22Rv1 (cell line): ENCODE measurements around the gene RPA3.

Experiments used
- H3K27ac ChIP-seq: fragments of 450-650 bp; 2 replicates; pipeline ENCODE4 v1.5.1; 2017
- CTCF ChIP-seq: fragments of 450-650 bp; IDR thresholded peaks from 2 replicates; pipeline ENCODE4 v1.5.1; 2017; ENCODE audit warnings: mild to moderate bottlenecking
- ZFX ChIP-seq: fragments of 450-650 bp; IDR thresholded peaks from 2 replicates; pipeline ENCODE4 v1.6.1; 2017; ENCODE audit warnings: antibody characterized with exemption, borderline replicate concordance

Gene RPA3

GRCh38 chr7:7609330-7609729, 109.1 kb downstream of the RPA3 start:
- no peak overlapping the region for H3K27ac ChIP-seq
- TF ChIP-seq CTCF (no peak), ZFX (no peak)

- TF ChIP-seq ZFX = no peak
- no peak for TF ChIP-seq CTCF
- no peak overlapping the region for H3K27ac ChIP-seq
Measured at GRCh38 chr7:7607010-7607409, 111.4 kb downstream of the RPA3 start.

GRCh38 chr7:7596176-7596575, 122.2 kb downstream of the RPA3 start:
- TF ChIP-seq CTCF (no peak), ZFX (no peak)
- no peak overlapping the region for H3K27ac ChIP-seq

- H3K27ac ChIP-seq = no peak overlapping the region
- TF ChIP-seq CTCF (peak; percentile 71), ZFX (no peak)
Measured at GRCh38 chr7:7595451-7595850, 123.0 kb downstream of the RPA3 start.
